Endothelial cell (in vitro differentiated cells): Measurements from ENCODE around the gene ATP8B2. TPM values are rescaled to one million over a fixed set of nuclear protein-coding genes. Genes with fewer than 3 reads are reported as not detected.

Source experiments
- DNase-seq: peaks from one replicate; pipeline ENCODE4 v3.0.0; 2021; ENCODE audit warnings: low spot score
- H3K27ac Mint-ChIP-seq: one replicate; pipeline ENCODE4 v1.8.0; 2021; ENCODE audit warnings: mixed read lengths, inconsistent platforms; ENCODE audit not compliant: unreplicated experiment
- H3K27me3 Mint-ChIP-seq: one replicate; pipeline ENCODE4 v1.8.0; 2021; ENCODE audit warnings: mild to moderate bottlenecking, moderate library complexity, mixed read lengths, inconsistent platforms; ENCODE audit not compliant: unreplicated experiment
- H3K36me3 Mint-ChIP-seq: one replicate; pipeline ENCODE4 v1.8.0; 2021; ENCODE audit warnings: mild to moderate bottlenecking, low read depth, mixed read lengths, inconsistent platforms; ENCODE audit not compliant: unreplicated experiment
- H3K4me1 Mint-ChIP-seq: one replicate; pipeline ENCODE4 v1.8.0; 2021; ENCODE audit warnings: mild to moderate bottlenecking, mixed read lengths, inconsistent platforms; ENCODE audit not compliant: unreplicated experiment
- H3K4me3 Mint-ChIP-seq: one replicate; pipeline ENCODE4 v1.8.0; 2021; ENCODE audit warnings: mild to moderate bottlenecking, mixed read lengths, inconsistent platforms; ENCODE audit not compliant: unreplicated experiment
- H3K9me3 Mint-ChIP-seq: one replicate; pipeline ENCODE4 v1.8.0; 2021; ENCODE audit warnings: mixed read lengths, inconsistent platforms; ENCODE audit not compliant: unreplicated experiment
- CTCF ChIP-seq: fragments of 200-600 bp; sonication (generic); IDR thresholded peaks from one replicate; pipeline ENCODE4 v1.5.0; 2021; ENCODE audit warnings: antibody characterized with exemption; ENCODE audit not compliant: unreplicated experiment
- total RNA-seq: library from RNA; stranded (reverse); fragmentation: NEBNext Ultra II Directional; extraction: Animal tissue kit (Norgen Biotek cat#: 25700); gene quantifications from one replicate; pipeline ENCODE4 v1.2.1, GENCODE V29; 2021; ENCODE audit not compliant: unreplicated experiment

ATP8B2 gene
- total RNA-seq, 1 donor from 2014 or later: 58.1 TPM

- H3K4me1 Mint-ChIP-seq: peaks cover 42% of the 10 kb centered on the region
- no peak overlapping the region for H3K27ac Mint-ChIP-seq
- peak overlapping the region; percentile 19 for H3K4me3 Mint-ChIP-seq
- peaks cover 10% of the 10 kb centered on the region for H3K27me3 Mint-ChIP-seq
- TF ChIP-seq CTCF: no peak
- no peaks in the 10 kb centered on the region for H3K9me3 Mint-ChIP-seq
- DNase-seq: no peak
- peaks cover 28% of the 10 kb centered on the region for H3K36me3 Mint-ChIP-seq
Measured at GRCh38 chr1:154330669-154331068, 5.3 kb downstream of the ATP8B2 start.

- TF ChIP-seq CTCF: no peak
- H3K9me3 Mint-ChIP-seq: no peaks in the 10 kb centered on the region
- H3K27me3 Mint-ChIP-seq: peaks cover 4% of the 10 kb centered on the region
- peaks cover 46% of the 10 kb centered on the region for H3K36me3 Mint-ChIP-seq
- H3K4me1 Mint-ChIP-seq: peaks cover 38% of the 10 kb centered on the region
- no peak overlapping the region for H3K27ac Mint-ChIP-seq
- H3K4me3 Mint-ChIP-seq: peak overlapping the region; percentile 48
- DNase-seq: no peak
Measured at GRCh38 chr1:154334079-154335024, 9.0 kb downstream of the ATP8B2 start.

GRCh38 chr1:154335025-154335714 is 9.8 kb downstream of the ATP8B2 start:
- Mint-ChIP-seq H3K9me3 (no peaks in the 10 kb centered on the region), H3K4me3 (peak overlapping the region; percentile 76), H3K36me3 (peaks cover 52% of the 10 kb centered on the region), H3K4me1 (peaks cover 34% of the 10 kb centered on the region), H3K27ac (peak overlapping the region; percentile 78), H3K27me3 (peaks cover 7% of the 10 kb centered on the region)
- DNase-seq: peak; percentile 84
- peak; percentile 93 for TF ChIP-seq CTCF

GRCh38 chr1:154337253-154337894 is 12.0 kb downstream of the ATP8B2 start:
- Mint-ChIP-seq H3K27me3 (peaks cover 15% of the 10 kb centered on the region), H3K4me3 (no peak overlapping the region), H3K27ac (peak overlapping the region; percentile 24), H3K9me3 (no peaks in the 10 kb centered on the region), H3K4me1 (peaks cover 26% of the 10 kb centered on the region), H3K36me3 (peaks cover 46% of the 10 kb centered on the region)
- TF ChIP-seq CTCF: no peak
- no peak for DNase-seq
